ENCODE measurements around the gene ZNF335.

DNA sequence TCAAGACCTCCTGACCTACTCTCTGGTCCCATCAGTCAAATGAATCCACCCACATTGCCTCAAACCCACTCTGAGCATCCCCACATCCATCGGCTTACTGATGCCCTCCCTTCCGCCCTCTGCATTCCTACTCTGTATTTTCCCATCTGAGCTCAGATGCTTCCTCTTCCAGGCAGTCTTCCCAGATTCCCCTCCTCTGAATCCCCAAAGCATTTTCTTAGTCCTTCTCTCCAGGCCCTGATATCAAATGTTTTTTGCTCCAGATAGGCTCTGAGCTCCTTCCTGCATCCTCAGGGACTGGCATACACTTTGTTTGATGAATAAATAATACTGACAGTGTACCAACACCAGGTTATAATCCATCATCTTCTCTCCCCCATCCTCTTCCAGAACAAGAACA lies 63.9 kb downstream of the ZNF335 start:
- TF ChIP-seq, protein P1, sequence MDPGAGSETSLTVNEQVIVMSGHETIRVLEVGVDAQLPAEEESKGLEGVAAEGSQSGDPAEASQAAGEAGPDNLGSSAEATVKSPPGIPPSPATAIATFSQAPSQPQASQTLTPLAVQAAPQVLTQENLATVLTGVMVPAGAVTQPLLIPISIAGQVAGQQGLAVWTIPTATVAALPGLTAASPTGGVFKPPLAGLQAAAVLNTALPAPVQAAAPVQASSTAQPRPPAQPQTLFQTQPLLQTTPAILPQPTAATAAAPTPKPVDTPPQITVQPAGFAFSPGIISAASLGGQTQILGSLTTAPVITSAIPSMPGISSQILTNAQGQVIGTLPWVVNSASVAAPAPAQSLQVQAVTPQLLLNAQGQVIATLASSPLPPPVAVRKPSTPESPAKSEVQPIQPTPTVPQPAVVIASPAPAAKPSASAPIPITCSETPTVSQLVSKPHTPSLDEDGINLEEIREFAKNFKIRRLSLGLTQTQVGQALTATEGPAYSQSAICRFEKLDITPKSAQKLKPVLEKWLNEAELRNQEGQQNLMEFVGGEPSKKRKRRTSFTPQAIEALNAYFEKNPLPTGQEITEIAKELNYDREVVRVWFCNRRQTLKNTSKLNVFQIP (CRISPR knock-in tag; IDR thresholded peaks at IDR 0.05; ENCODE audit: borderline replicate concordance, low read depth) = no peak
- TF ChIP-seq ZNF8 (CRISPR knock-in tag; IDR thresholded peaks at IDR 0.05) = no peak
- TF ChIP-seq ZC3H10 (CRISPR knock-in tag; IDR thresholded peaks at IDR 0.05) = no peak
- TF ChIP-seq, protein P2, sequence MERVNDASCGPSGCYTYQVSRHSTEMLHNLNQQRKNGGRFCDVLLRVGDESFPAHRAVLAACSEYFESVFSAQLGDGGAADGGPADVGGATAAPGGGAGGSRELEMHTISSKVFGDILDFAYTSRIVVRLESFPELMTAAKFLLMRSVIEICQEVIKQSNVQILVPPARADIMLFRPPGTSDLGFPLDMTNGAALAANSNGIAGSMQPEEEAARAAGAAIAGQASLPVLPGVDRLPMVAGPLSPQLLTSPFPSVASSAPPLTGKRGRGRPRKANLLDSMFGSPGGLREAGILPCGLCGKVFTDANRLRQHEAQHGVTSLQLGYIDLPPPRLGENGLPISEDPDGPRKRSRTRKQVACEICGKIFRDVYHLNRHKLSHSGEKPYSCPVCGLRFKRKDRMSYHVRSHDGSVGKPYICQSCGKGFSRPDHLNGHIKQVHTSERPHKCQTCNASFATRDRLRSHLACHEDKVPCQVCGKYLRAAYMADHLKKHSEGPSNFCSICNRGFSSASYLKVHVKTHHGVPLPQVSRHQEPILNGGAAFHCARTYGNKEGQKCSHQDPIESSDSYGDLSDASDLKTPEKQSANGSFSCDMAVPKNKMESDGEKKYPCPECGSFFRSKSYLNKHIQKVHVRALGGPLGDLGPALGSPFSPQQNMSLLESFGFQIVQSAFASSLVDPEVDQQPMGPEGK (CRISPR knock-in tag; IDR thresholded peaks at IDR 0.05; ENCODE audit: borderline replicate concordance) = no peak
- no peak for TF ChIP-seq ZFP3 (CRISPR knock-in tag; IDR thresholded peaks at IDR 0.05)
- no peak for TF ChIP-seq TSHZ2 (CRISPR knock-in tag; IDR thresholded peaks at IDR 0.05)
- no peak for TF ChIP-seq ARNTL (CRISPR knock-in tag; IDR thresholded peaks at IDR 0.05; ENCODE audit: borderline replicate concordance, low read depth)
- TF ChIP-seq SNAI2 (CRISPR knock-in tag; IDR thresholded peaks at IDR 0.05) = no peak
- no peak for TF ChIP-seq ZNF70 (CRISPR knock-in tag; IDR thresholded peaks at IDR 0.05)
- no peak for TF ChIP-seq BACH2 (CRISPR knock-in tag; IDR thresholded peaks at IDR 0.05; ENCODE audit: borderline replicate concordance)
